Mammary epithelial cell (primary cell): ENCODE results near the gene SORBS2.

ENCODE experiments used
- EZH2 ChIP-seq: IDR thresholded peaks from 2 replicates; pipeline ENCODE4 v1.6.1; 2012; ENCODE audit warnings: low read length, inconsistent platforms, borderline replicate concordance
- TF ChIP-seq, protein P1 (sequence below), 2 donors: IDR thresholded peaks in 1 of 2; conservative IDR thresholded peaks in 1 of 2; 2 replicates each; pipeline ENCODE4 v1.5.1; 2011 to 2012; ENCODE audit warnings: inconsistent platforms in 2 of 2, low read length in 2 of 2, mild to moderate bottlenecking in 2 of 2, control low read depth in 1 of 2, low read depth in 1 of 2; ENCODE audit not compliant: insufficient read depth in 1 of 2; ENCODE audit errors: extremely low read depth in 1 of 2

DNA sequence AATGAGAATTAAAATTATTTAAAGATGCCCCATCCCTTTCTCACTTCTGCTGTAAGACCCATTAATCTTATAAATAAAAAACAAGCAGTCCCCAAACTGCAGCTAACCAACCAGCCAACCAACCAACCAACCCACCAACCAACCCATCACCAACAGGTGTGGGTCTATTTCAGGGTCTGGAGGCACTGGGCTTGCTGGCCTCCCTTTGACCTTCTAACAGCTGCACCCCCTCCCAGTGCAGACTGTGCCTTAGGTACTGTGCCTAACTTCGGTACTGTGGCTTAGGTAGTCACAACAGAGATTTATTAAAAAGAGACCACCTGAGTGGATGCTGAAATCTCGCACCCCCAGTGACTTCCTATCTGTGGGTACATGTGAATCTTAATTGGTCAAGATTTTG lies 128.1 kb downstream of the SORBS2 start:
- no peak for TF ChIP-seq EZH2
- TF ChIP-seq, protein P1, sequence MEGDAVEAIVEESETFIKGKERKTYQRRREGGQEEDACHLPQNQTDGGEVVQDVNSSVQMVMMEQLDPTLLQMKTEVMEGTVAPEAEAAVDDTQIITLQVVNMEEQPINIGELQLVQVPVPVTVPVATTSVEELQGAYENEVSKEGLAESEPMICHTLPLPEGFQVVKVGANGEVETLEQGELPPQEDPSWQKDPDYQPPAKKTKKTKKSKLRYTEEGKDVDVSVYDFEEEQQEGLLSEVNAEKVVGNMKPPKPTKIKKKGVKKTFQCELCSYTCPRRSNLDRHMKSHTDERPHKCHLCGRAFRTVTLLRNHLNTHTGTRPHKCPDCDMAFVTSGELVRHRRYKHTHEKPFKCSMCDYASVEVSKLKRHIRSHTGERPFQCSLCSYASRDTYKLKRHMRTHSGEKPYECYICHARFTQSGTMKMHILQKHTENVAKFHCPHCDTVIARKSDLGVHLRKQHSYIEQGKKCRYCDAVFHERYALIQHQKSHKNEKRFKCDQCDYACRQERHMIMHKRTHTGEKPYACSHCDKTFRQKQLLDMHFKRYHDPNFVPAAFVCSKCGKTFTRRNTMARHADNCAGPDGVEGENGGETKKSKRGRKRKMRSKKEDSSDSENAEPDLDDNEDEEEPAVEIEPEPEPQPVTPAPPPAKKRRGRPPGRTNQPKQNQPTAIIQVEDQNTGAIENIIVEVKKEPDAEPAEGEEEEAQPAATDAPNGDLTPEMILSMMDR (conservative IDR thresholded peaks at IDR 0.05 in 1 of 2, IDR thresholded peaks at IDR 0.05 in 1 of 2; ENCODE audit: extremely low read depth in 1 of 2, insufficient read depth in 1 of 2, low read depth in 1 of 2, low read length in 2 of 2): no peak
